GM12801 (cell line): ENCODE measurements around the gene VWF.

Source experiments
- TF ChIP-seq, protein P1 (sequence below): IDR thresholded peaks from one replicate; pipeline ENCODE4 v1.5.1; 2011; ENCODE audit warnings: control low read depth; ENCODE audit not compliant: insufficient read length; ENCODE audit errors: extremely low read depth

VWF gene

DNA sequence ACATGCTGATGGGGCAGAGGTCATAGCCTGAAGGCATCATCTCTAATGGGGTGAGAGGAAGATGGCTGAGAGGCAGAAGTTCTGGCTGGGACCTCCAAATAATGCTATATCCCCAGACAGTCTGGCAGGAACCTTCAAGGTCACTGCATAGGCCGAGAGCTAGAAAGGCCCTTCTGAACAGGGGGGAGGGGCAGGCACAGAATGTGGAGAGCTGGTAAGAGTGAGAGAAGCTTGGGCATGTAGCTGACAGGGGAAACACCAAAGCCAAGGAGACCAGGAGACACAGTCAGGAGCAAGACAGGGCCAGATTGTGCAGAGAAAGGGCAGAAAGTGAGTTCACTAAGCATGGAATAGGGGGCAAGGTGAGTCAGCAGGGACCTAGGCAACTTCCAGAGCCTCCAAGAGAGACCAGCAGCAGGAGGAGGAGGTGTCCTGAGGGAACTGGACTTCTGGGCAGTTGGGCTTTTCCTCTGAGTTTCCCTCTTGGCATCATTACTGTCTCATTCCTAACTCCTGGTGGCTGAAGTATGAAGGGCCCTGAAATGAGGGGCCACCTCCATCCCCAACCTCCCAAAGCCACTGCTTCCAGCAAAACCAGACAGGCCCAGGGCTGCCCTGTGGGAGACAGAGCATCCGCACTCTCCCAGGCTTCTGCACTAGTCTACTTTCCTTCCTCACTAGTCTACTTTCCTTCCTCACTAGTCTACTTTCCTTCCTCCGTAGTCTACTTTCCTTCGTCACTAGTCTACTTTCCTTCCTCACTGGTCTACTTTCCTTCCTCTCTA is 196.5 kb downstream of the VWF start:
- TF ChIP-seq, protein P1, sequence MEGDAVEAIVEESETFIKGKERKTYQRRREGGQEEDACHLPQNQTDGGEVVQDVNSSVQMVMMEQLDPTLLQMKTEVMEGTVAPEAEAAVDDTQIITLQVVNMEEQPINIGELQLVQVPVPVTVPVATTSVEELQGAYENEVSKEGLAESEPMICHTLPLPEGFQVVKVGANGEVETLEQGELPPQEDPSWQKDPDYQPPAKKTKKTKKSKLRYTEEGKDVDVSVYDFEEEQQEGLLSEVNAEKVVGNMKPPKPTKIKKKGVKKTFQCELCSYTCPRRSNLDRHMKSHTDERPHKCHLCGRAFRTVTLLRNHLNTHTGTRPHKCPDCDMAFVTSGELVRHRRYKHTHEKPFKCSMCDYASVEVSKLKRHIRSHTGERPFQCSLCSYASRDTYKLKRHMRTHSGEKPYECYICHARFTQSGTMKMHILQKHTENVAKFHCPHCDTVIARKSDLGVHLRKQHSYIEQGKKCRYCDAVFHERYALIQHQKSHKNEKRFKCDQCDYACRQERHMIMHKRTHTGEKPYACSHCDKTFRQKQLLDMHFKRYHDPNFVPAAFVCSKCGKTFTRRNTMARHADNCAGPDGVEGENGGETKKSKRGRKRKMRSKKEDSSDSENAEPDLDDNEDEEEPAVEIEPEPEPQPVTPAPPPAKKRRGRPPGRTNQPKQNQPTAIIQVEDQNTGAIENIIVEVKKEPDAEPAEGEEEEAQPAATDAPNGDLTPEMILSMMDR = no peak

DNA sequence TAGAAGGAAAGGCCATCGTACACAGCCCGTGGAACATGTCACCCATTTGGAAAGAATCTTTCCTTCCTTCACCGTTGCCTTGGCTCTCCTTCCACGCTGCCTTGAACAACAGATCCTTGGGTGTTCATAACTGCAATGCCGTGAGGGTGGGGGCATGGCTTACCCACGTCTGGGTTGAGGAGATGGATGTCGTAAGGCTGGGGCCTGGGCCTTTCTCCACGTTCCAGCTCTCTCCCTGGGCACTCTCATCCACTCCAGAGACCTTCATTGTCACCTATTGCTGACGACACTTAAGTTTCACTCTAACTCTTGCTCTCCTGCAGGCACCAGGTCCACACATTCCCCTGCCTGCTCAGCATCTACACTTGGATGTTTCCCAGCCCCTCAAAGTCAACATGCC is 198.8 kb downstream of the VWF start:
- TF ChIP-seq, protein P1 = no peak

DNA sequence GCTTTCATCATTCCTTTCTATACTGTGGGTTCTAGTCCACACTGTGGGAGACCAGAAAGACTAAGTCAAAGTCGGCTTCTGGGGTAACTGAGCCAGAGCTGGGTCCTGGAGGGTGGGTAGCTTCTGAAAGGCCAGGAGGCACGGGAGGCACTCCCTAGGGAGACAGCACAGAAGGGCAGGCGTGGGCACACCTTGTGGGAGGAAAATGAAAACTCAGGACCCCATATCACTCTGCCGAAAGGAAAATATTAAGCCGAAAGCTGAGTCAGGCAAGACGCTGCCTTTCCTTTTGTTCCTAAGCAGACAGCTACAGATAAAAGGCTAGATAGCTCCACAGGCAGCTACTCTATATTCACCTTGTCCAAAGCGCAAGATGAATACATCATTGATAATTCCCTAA is 200.1 kb downstream of the VWF start:
- TF ChIP-seq, protein P1 = no peak

DNA sequence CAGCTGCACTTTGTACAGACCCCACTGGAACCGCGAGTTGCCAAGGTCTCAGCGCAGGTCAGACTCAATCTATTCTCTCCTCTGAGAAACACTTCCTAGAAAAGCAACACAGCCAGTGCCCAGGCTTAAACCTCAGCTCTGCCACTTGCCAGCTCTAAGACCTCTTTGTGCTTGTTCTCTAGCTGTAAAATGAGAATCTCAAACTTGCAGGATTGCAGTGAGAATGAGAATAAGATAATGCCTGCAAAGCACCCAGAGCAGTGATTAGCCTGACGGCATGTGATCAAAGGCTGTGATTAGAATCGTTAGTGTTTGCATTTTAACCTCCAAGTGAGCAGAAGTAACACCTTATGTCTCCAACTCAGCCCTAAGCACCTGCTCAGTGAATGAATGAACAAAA is 200.7 kb downstream of the VWF start:
- TF ChIP-seq, protein P1 = no peak

DNA sequence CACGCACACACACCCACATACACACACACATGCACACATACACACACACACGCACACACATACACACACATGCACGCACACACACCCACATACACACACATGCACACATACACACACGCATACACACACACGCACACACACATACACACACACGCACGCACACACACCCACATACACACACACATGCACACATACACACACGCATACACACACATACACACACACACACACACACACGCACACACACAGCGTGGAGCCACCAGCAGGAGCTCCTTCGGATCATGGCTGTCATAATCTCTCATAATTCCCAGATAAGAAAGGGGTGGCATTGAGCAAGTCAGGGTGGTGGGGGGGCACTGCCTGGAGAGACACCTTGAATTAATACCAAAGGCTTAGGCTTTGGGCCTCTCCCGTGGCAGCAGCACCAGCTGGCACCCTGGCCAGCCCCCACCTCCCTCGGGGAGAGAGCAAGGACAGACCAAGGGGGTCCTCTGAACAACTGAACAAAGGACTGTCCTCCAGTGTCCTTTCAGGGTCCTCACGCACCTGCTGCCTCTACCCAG is 201.3 kb downstream of the VWF start:
- TF ChIP-seq, protein P1 = no peak

DNA sequence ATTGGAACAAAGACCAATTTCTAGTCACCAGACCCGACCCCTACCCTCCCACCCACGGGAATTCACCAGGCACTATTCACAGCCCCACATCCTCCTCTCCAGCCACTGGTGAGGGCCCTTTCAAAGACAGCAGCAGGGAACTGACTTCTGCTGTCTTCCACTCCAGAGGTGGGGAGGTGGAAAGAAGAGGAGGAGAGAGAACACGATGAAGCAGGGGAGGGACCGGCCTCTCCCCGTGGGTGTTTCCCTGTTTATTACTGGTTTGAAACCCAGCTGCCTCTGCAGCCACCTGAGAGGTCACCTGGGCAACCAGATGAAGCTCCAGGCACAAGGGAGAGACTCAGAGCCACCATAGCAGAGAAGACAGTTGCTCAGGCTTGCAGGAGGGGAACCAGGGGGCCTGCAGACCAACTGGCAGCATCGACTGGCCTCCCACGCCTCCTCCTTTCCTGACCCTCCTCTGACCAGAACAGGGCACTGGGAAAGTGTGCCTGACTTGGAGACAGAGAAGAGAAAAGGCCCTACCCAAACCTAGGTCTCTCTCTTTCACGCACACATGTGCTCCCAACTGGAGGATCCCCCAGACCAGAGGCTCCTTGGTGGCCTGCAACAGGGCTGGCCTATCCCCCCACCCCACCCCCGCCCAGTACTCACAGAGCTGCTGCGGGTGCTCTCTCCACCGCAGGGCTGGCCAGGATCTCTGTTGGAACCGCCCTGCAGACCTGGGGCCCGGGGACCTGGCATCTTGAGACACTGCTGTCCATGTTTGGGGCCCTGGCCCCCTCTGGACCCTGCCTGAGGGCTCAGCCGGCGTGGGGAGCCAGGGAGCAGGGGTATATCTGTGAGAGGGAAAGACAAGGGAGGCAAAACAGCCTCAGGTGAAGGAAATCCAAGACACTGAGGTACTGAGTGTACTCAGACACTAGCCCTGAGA is 202.2 kb downstream of the VWF start:
- TF ChIP-seq, protein P1 = no peak
